ENCODE data around the gene ALPK3. TPM values are rescaled to one million over a fixed set of nuclear protein-coding genes. Genes with fewer than 3 reads are reported as not detected.
A peak's percentile ranks its signal among the peaks of the same experiment; 100 is the strongest.

The ALPK3 gene
- total and polyA plus RNA-seq, 2 donors from 2014 or later = 3.1 to 20.2 TPM

- no peaks in the 10 kb centered on the region for H3K9me3 ChIP-seq (ENCODE audit: control insufficient read depth in 2 of 3, insufficient read depth in 1 of 3, low read length in 3 of 3)
- FAIRE-seq (no peak), DNase-seq (no peak)
- no peak overlapping the region for H3K4me3 ChIP-seq (ENCODE audit: low read length in 3 of 3)
- no peak overlapping the region for H3K27ac ChIP-seq (ENCODE audit: low read depth in 2 of 2, low read length in 2 of 2)
- intact Hi-C loops (cut with DNase I) = no loop called here
- peaks cover under 1 to 10% (median 10%) of the 10 kb centered on the region in 3 donors for H3K4me1 ChIP-seq (ENCODE audit: control insufficient read depth in 2 of 3, insufficient read depth in 2 of 3, low read depth in 1 of 3, low read length in 3 of 3)
- H3K9ac ChIP-seq (ENCODE audit: low read length in 3 of 3) = no peak overlapping the region
- no peaks in the 10 kb centered on the region for H3K36me3 ChIP-seq (ENCODE audit: control insufficient read depth in 2 of 3, insufficient read depth in 3 of 3, low read length in 3 of 3)
- H3K27me3 ChIP-seq (ENCODE audit: control insufficient read depth, insufficient read depth, low read length) = no peaks in the 10 kb centered on the region
- TF ChIP-seq CTCF (IDR thresholded peaks at IDR 0.05; ENCODE audit: borderline replicate concordance, extremely low read depth, insufficient read depth) = no peak
These were observed 100.3 kb downstream of the ALPK3 start for GRCh38 chr15:84917452-84917851.

GRCh38 chr15:84919106-84919667 lies 102.0 kb downstream of the ALPK3 start:
- Histone ChIP-seq H3K4me1 (ENCODE audit: control insufficient read depth in 2 of 3, insufficient read depth in 2 of 3, low read depth in 1 of 3, low read length in 3 of 3) (peaks cover 0 to 5% (median 0%) of the 10 kb centered on the region in 3 donors), H3K9ac (ENCODE audit: low read length in 3 of 3) (no peak overlapping the region), H3K27ac (ENCODE audit: low read depth in 2 of 2, low read length in 2 of 2) (no peak overlapping the region), H3K27me3 (ENCODE audit: control insufficient read depth, insufficient read depth, low read length) (no peaks in the 10 kb centered on the region), H3K36me3 (ENCODE audit: control insufficient read depth in 2 of 3, insufficient read depth in 3 of 3, low read length in 3 of 3) (no peaks in the 10 kb centered on the region), H3K4me3 (ENCODE audit: low read length in 3 of 3) (no peak overlapping the region), H3K9me3 (ENCODE audit: control insufficient read depth in 2 of 3, insufficient read depth in 1 of 3, low read length in 3 of 3) (no peaks in the 10 kb centered on the region)
- no peak for TF ChIP-seq CTCF (IDR thresholded peaks at IDR 0.05; ENCODE audit: borderline replicate concordance, extremely low read depth, insufficient read depth)
- intact Hi-C loops (cut with DNase I) = no loop called here
- DNase-seq = no peak
- no peak for FAIRE-seq

GRCh38 chr15:84921121-84921520 lies 104.0 kb downstream of the ALPK3 start:
- intact Hi-C loops (cut with DNase I) = loop anchor here (10.0 kb wide), 1 partner anchor 326 kb away; no protein-coding TSS in a partner anchor
- peak in 1 of 5 donors; percentile 66 for DNase-seq
- Histone ChIP-seq H3K27ac (ENCODE audit: low read depth in 2 of 2, low read length in 2 of 2) (no peak overlapping the region), H3K36me3 (ENCODE audit: control insufficient read depth in 2 of 3, insufficient read depth in 3 of 3, low read length in 3 of 3) (no peaks in the 10 kb centered on the region), H3K4me3 (ENCODE audit: low read length in 3 of 3) (no peak overlapping the region), H3K9ac (ENCODE audit: low read length in 3 of 3) (no peak overlapping the region), H3K27me3 (ENCODE audit: control insufficient read depth, insufficient read depth, low read length) (no peaks in the 10 kb centered on the region), H3K4me1 (ENCODE audit: control insufficient read depth in 2 of 3, insufficient read depth in 2 of 3, low read depth in 1 of 3, low read length in 3 of 3) (peaks cover 0 to 2% (median 0%) of the 10 kb centered on the region in 3 donors), H3K9me3 (ENCODE audit: control insufficient read depth in 2 of 3, insufficient read depth in 1 of 3, low read length in 3 of 3) (no peaks in the 10 kb centered on the region)
- no peak for FAIRE-seq
- no peak for TF ChIP-seq CTCF (IDR thresholded peaks at IDR 0.05; ENCODE audit: borderline replicate concordance, extremely low read depth, insufficient read depth)
